ENCODE data around the gene MACF1.

Gene MACF1

GRCh38 chr1:39317910-39318633 lies 113.6 kb downstream of the MACF1 start:
- no peak for DNase-seq (ENCODE audit: low spot score)
- TF ChIP-seq CTCF (IDR thresholded peaks at IDR 0.05; ENCODE audit: extremely low read depth, missing control alignments), result no peak

GRCh38 chr1:39321979-39322378 lies 117.5 kb downstream of the MACF1 start:
- peak; percentile 15 for DNase-seq (ENCODE audit: low spot score)
- TF ChIP-seq CTCF (IDR thresholded peaks at IDR 0.05; ENCODE audit: extremely low read depth, missing control alignments), result no peak

DNA sequence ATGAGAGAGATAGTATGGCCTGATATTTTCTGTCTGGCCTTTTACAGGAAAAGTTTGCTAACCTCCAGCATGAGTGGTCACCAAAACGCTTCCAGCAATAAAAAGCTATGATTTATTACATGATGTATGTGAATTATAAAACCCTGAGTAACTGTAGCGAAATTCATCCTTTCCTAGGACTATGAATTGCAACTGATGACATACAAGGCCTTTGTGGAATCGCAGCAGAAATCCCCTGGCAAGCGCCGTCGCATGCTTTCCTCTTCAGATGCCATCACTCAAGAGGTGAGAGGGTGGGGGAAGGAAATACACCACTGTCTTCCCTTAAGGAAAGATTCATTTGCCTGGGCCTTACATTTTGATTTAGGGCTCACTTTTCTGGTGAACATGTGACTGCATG lies 117.9 kb downstream of the MACF1 start:
- DNase-seq (ENCODE audit: low spot score), result no peak
- TF ChIP-seq CTCF (IDR thresholded peaks at IDR 0.05; ENCODE audit: extremely low read depth, missing control alignments), result no peak

DNA sequence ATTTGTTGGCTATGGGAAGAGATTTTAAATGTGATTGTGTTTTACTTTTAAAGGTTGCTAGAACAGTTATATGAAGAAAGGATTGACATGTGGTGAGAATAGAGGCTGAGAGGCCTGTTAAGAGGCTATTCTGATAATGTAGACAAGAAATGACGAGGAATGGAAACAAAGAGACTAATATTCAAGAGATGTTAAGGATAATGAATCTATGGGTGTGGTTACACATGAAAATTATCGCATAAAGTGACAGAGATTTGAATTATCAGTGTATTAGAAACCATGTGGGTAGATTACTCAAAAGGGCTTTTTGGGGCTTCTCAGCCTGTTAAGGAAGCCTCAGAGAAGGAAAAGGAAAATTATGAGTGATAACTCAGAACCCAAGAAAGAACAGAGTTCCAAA lies 120.4 kb downstream of the MACF1 start:
- TF ChIP-seq CTCF (IDR thresholded peaks at IDR 0.05; ENCODE audit: extremely low read depth, missing control alignments), result no peak
- no peak for DNase-seq (ENCODE audit: low spot score)

- no peak for TF ChIP-seq CTCF (IDR thresholded peaks at IDR 0.05; ENCODE audit: extremely low read depth, missing control alignments)
- DNase-seq (ENCODE audit: low spot score), result no peak
Measured at GRCh38 chr1:39326836-39327235, 122.3 kb downstream of the MACF1 start.

DNA sequence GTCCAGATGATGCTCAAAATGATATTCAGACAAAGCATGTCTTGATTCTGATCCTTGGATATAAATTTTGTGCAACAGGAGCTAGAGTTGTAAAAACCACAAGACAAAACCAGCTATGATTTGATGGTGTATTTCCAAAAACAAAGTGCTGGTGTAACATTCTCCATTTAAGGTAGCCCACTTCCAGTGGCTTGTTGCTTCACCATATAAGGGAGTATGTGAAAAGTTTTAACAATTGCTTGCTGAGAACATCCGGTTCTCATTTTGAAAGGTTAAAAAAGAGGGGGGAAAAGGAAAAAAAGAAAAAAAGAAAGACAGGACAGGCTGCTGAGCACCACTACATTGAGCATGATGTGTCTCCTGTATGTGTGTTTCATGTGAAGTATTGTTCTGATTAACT lies 123.6 kb downstream of the MACF1 start:
- no peak for DNase-seq (ENCODE audit: low spot score)
- TF ChIP-seq CTCF (IDR thresholded peaks at IDR 0.05; ENCODE audit: extremely low read depth, missing control alignments), result no peak

GRCh38 chr1:39328586-39329121 lies 124.2 kb downstream of the MACF1 start:
- no peak for TF ChIP-seq CTCF (IDR thresholded peaks at IDR 0.05; ENCODE audit: extremely low read depth, missing control alignments)
- DNase-seq (ENCODE audit: low spot score), result no peak
